HG03095 (cell line): Measurements from ENCODE around the gene ARID1B.

Source experiments
- ATAC-seq: cut with Tn5 transposase; IDR thresholded peaks from one replicate; pipeline ENCODE4 v1.9.1; 2021; ENCODE audit warnings: moderate library complexity; ENCODE audit not compliant: unreplicated experiment

Gene ARID1B

GRCh38 chr6:156954816-156955215, 177.6 kb downstream of the ARID1B start:
- no peak for ATAC-seq

GRCh38 chr6:156955494-156956183, 178.5 kb downstream of the ARID1B start:
- no peak for ATAC-seq

GRCh38 chr6:156956286-156956685, 179.1 kb downstream of the ARID1B start:
- ATAC-seq: no peak

- ATAC-seq: peak; percentile 49
Measured at GRCh38 chr6:156957931-156958547, 180.9 kb downstream of the ARID1B start.

- ATAC-seq: no peak
Measured at GRCh38 chr6:156960525-156960924, 183.3 kb downstream of the ARID1B start.

GRCh38 chr6:156961282-156961892, 184.2 kb downstream of the ARID1B start:
- no peak for ATAC-seq

GRCh38 chr6:156963712-156964700, 186.8 kb downstream of the ARID1B start:
- no peak for ATAC-seq

- ATAC-seq: no peak
Measured at GRCh38 chr6:156967852-156968251, 190.7 kb downstream of the ARID1B start.

GRCh38 chr6:156969233-156969632, 192.1 kb downstream of the ARID1B start:
- no peak for ATAC-seq

GRCh38 chr6:156970595-156971112, 193.5 kb downstream of the ARID1B start:
- no peak for ATAC-seq

GRCh38 chr6:156971153-156971885, 194.1 kb downstream of the ARID1B start:
- no peak for ATAC-seq

GRCh38 chr6:156972145-156972544, 195.0 kb downstream of the ARID1B start:
- ATAC-seq: no peak

- ATAC-seq: no peak
Measured at GRCh38 chr6:156974830-156975261, 197.7 kb downstream of the ARID1B start.

GRCh38 chr6:156975414-156975813, 198.2 kb downstream of the ARID1B start:
- ATAC-seq: no peak

- ATAC-seq: no peak
Measured at GRCh38 chr6:156976216-156977127, 199.3 kb downstream of the ARID1B start.

- ATAC-seq: no peak
Measured at GRCh38 chr6:156977527-156978291, 200.5 kb downstream of the ARID1B start.

GRCh38 chr6:156978948-156979347, 201.8 kb downstream of the ARID1B start:
- ATAC-seq: peak; percentile 60

GRCh38 chr6:156980515-156980914, 203.3 kb downstream of the ARID1B start:
- no peak for ATAC-seq
